HEK293 (cell line): ENCODE data around the gene MYH16.
"Not testable (repeated sequence)": the region's sequence is repeated elsewhere in the genome, so short reads cannot be mapped to it uniquely, and the experiment has no call there.

Source experiments
- CTCF ChIA-PET: fragments of 350-600 bp; formaldehyde crosslinking; extraction: SDS; loops from one replicate; lab custom pipeline; 2021; ENCODE audit warnings: antibody characterized with exemption; lab: Yijun Ruan, JAX
- POLR2A ChIA-PET: fragments of 300-600 bp; formaldehyde crosslinking; extraction: SDS; loops from one replicate; lab custom pipeline; 2020; ENCODE audit warnings: antibody characterized with exemption, inconsistent platforms; lab: Yijun Ruan, JAX
- H3K27ac ChIP-seq: fragments of 200-500 bp; sonication (Bioruptor generic); 2 replicates; pipeline ENCODE4 v1.5.1; 2014; ENCODE audit warnings: low read depth, low read length, control low read depth, inconsistent platforms; ENCODE audit errors: extremely low read depth
- H3K36me3 ChIP-seq, 2 experiments: fragments of 200-500 bp in 1 of 2; sonication (Bioruptor generic) in 1 of 2; 1 replicate in 1 of 2; 2 replicates in 1 of 2; pipeline ENCODE4 v1.5.1; 2014 to 2017; ENCODE audit warnings: inconsistent platforms in 2 of 2, low read length in 2 of 2; ENCODE audit not compliant: control insufficient read depth in 2 of 2, insufficient read depth in 1 of 2
- H3K4me1 ChIP-seq: fragments of 200-500 bp; sonication (Bioruptor generic); 2 replicates; pipeline ENCODE4 v1.5.1; 2014; ENCODE audit warnings: mild to moderate bottlenecking, low read length, inconsistent platforms; ENCODE audit not compliant: control insufficient read depth, insufficient read depth
- H3K4me3 ChIP-seq: 2 replicates; pipeline ENCODE4 v1.5.1; 2011; ENCODE audit warnings: low read depth, mild to moderate bottlenecking, control low read depth, low read length, moderate library complexity
- H3K9me3 ChIP-seq: fragments of 200-500 bp; sonication (Bioruptor generic); 2 replicates; pipeline ENCODE4 v1.5.1; 2014; ENCODE audit warnings: low read depth, low read length, inconsistent platforms; ENCODE audit not compliant: control insufficient read depth, insufficient read depth
- KLF16 ChIP-seq: fragments of 450-650 bp; formaldehyde crosslinking; IDR thresholded peaks from 2 replicates; pipeline ENCODE4 v1.5.1; 2017; ENCODE audit warnings: missing biosample characterization, missing genetic modification characterization
- SP2 ChIP-seq: fragments of 450-650 bp; formaldehyde crosslinking; IDR thresholded peaks from 2 replicates; pipeline ENCODE4 v1.5.1; 2016; ENCODE audit warnings: missing biosample characterization, missing genetic modification characterization
- SP3 ChIP-seq: fragments of 450-650 bp; formaldehyde crosslinking; IDR thresholded peaks from 2 replicates; pipeline ENCODE4 v1.5.1; 2016; ENCODE audit warnings: missing biosample characterization, missing genetic modification characterization
- ZNF121 ChIP-seq: fragments of 450-650 bp; formaldehyde crosslinking; IDR thresholded peaks from 2 replicates; pipeline ENCODE4 v1.5.1; 2016; ENCODE audit warnings: missing biosample characterization, missing genetic modification characterization
- ZNF335 ChIP-seq: fragments of 450-650 bp; formaldehyde crosslinking; conservative IDR thresholded peaks from 2 replicates; pipeline ENCODE4 v1.5.1; 2016; ENCODE audit warnings: missing biosample characterization, missing genetic modification characterization
- ZNF626 ChIP-seq: fragments of 450-650 bp; sonication (Bioruptor Pico); formaldehyde crosslinking; IDR thresholded peaks from 2 replicates; pipeline ENCODE4 v1.5.1; 2018; ENCODE audit warnings: missing biosample characterization, missing genetic modification characterization, inconsistent platforms
- TF ChIP-seq, protein P1 (sequence below): fragments of 450-650 bp; formaldehyde crosslinking; IDR thresholded peaks from 2 replicates; pipeline ENCODE4 v1.5.1; 2016; ENCODE audit warnings: missing biosample characterization, missing genetic modification characterization
- TF ChIP-seq, protein P2 (sequence below): fragments of 450-650 bp; formaldehyde crosslinking; conservative IDR thresholded peaks from 2 replicates; pipeline ENCODE4 v1.5.1; 2016; ENCODE audit warnings: low read depth, missing biosample characterization, missing genetic modification characterization
- TF ChIP-seq, protein P3 (sequence below): fragments of 450-650 bp; formaldehyde crosslinking; IDR thresholded peaks from 2 replicates; pipeline ENCODE4 v1.5.1; 2016; ENCODE audit warnings: missing biosample characterization, missing genetic modification characterization
- TF ChIP-seq, protein P4 (sequence below): fragments of 450-650 bp; formaldehyde crosslinking; IDR thresholded peaks from 2 replicates; pipeline ENCODE4 v1.5.1; 2016; ENCODE audit warnings: missing biosample characterization, missing genetic modification characterization

Gene MYH16

DNA sequence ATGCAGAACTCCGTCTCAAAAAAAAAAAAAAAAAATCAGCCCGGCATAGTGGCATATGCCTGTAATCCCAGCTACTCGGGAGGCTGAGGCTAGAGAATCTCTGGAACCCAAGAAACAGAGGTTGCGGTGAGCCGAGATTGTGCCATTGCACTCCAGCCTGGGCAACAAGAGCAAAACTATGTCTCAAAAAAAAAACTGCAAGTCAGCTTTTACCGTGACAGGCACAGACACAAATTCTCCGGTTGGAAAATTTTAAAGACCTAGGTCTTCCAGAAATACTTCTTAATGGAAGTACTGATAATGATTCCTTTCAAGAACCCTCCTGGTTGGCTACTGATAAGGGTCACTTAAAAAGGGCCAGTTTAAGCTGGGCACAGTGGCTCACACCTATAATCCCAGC is 82.5 kb downstream of the MYH16 start:
- POLR2A ChIA-PET: no interaction called here
- no peak overlapping the region for H3K27ac ChIP-seq
- no peak overlapping the region for H3K4me3 ChIP-seq
- H3K36me3 ChIP-seq: peaks cover 43 to 67% of the 10 kb centered on the region in 2 experiments
- no peaks in the 10 kb centered on the region for H3K4me1 ChIP-seq
- no peaks in the 10 kb centered on the region for H3K9me3 ChIP-seq
- CTCF ChIA-PET: no interaction called here
- TF ChIP-seq, protein P1, sequence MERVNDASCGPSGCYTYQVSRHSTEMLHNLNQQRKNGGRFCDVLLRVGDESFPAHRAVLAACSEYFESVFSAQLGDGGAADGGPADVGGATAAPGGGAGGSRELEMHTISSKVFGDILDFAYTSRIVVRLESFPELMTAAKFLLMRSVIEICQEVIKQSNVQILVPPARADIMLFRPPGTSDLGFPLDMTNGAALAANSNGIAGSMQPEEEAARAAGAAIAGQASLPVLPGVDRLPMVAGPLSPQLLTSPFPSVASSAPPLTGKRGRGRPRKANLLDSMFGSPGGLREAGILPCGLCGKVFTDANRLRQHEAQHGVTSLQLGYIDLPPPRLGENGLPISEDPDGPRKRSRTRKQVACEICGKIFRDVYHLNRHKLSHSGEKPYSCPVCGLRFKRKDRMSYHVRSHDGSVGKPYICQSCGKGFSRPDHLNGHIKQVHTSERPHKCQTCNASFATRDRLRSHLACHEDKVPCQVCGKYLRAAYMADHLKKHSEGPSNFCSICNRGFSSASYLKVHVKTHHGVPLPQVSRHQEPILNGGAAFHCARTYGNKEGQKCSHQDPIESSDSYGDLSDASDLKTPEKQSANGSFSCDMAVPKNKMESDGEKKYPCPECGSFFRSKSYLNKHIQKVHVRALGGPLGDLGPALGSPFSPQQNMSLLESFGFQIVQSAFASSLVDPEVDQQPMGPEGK (tag by site-specific recombination): no peak
- no peak for TF ChIP-seq ZNF626 (tag by site-specific recombination)
- TF ChIP-seq, protein P2, sequence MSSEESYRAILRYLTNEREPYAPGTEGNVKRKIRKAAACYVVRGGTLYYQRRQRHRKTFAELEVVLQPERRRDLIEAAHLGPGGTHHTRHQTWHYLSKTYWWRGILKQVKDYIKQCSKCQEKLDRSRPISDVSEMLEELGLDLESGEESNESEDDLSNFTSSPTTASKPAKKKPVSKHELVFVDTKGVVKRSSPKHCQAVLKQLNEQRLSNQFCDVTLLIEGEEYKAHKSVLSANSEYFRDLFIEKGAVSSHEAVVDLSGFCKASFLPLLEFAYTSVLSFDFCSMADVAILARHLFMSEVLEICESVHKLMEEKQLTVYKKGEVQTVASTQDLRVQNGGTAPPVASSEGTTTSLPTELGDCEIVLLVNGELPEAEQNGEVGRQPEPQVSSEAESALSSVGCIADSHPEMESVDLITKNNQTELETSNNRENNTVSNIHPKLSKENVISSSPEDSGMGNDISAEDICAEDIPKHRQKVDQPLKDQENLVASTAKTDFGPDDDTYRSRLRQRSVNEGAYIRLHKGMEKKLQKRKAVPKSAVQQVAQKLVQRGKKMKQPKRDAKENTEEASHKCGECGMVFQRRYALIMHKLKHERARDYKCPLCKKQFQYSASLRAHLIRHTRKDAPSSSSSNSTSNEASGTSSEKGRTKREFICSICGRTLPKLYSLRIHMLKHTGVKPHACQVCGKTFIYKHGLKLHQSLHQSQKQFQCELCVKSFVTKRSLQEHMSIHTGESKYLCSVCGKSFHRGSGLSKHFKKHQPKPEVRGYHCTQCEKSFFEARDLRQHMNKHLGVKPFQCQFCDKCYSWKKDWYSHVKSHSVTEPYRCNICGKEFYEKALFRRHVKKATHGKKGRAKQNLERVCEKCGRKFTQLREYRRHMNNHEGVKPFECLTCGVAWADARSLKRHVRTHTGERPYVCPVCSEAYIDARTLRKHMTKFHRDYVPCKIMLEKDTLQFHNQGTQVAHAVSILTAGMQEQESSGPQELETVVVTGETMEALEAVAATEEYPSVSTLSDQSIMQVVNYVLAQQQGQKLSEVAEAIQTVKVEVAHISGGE (tag by site-specific recombination): no peak
- TF ChIP-seq SP3 (tag by site-specific recombination): no peak
- no peak for TF ChIP-seq KLF16 (tag by site-specific recombination)
- no peak for TF ChIP-seq ZNF121 (tag by site-specific recombination)
- TF ChIP-seq, protein P3, sequence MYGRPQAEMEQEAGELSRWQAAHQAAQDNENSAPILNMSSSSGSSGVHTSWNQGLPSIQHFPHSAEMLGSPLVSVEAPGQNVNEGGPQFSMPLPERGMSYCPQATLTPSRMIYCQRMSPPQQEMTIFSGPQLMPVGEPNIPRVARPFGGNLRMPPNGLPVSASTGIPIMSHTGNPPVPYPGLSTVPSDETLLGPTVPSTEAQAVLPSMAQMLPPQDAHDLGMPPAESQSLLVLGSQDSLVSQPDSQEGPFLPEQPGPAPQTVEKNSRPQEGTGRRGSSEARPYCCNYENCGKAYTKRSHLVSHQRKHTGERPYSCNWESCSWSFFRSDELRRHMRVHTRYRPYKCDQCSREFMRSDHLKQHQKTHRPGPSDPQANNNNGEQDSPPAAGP (tag by site-specific recombination): no peak
- no peak for TF ChIP-seq ZNF335 (tag by site-specific recombination)

DNA sequence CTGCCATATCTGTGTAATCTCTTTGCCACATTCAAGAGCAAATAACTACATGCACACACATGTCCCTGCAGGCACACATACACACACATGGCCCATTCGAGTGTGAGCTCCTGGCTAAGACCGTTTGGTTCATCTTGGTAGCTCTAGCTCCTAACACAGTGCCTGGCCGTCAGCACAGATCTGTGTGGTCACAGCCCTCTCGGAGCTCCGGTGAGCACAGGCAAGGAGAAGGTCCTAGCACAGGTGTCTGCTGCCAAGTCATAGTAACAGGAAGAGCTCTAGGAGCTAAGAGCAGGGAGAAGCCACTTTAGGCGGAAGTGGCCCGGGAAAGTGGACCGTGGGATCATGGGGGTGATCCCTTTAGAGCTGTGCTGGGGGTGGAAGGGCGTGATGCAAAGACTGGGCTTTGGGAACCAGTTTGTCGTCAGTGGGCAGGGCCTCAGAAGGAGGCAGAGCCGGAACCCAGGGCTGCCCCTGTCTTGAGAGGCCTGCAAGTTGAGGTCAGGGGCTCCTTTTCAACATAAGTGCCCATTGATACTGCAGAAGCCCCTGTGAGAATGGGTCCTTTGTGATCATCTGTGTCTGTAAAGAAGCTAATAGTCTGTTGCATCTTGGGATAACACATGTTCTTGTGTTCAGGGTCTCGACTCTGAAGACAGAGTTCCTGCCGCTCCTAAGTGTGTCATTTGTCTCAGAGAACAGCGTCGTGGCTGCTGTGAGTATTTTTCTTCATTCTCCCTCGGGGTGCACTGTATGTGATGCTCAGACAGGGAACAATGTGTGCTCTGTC is 85.3 kb downstream of the MYH16 start:
- CTCF ChIA-PET: no interaction called here
- TF ChIP-seq, protein P4, sequence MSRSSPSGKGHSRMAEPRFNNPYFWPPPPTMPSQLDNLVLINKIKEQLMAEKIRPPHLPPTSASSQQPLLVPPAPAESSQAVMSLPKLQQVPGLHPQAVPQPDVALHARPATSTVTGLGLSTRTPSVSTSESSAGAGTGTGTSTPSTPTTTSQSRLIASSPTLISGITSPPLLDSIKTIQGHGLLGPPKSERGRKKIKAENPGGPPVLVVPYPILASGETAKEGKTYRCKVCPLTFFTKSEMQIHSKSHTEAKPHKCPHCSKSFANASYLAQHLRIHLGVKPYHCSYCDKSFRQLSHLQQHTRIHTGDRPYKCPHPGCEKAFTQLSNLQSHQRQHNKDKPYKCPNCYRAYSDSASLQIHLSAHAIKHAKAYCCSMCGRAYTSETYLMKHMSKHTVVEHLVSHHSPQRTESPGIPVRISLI (tag by site-specific recombination): 0 out of 2 replicates have a peak, but pooled peaks have one; percentile 28
- TF ChIP-seq SP2: no peak
- POLR2A ChIA-PET: no interaction called here
- Histone ChIP-seq H3K36me3 (peaks cover 28 to 68% of the 10 kb centered on the region in 2 experiments; a peak in 2 of 3 replicates), H3K4me1 (no peaks in the 10 kb centered on the region), H3K9me3 (no peaks in the 10 kb centered on the region), H3K27ac (no peak overlapping the region), H3K4me3 (no peak overlapping the region)

DNA sequence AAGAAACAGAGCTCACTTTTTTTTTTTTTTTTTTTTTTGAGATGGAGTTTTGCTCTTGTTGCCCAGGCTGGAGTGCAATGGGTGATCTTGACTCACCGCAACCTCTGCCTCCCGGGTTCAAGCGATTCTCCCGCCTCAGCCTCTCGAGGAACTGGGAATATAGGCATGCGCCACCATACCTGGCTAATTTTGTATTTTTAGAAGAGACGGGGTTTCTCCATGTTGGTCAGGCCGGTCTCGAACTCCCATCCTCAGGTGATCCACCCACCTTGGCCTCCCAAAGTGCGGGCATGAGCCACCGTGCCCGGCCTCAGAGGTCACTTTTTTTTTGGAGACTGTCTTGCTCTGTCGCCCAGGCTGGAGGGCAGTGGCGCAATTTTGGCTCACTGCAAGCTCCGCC is 85.9 kb downstream of the MYH16 start:
- H3K27ac ChIP-seq, CTCF ChIA-PET, H3K9me3 ChIP-seq, H3K4me3 ChIP-seq, H3K4me1 ChIP-seq, POLR2A ChIA-PET: not testable (repeated sequence)
- H3K36me3 ChIP-seq: peaks cover 29 to 75% of the 10 kb centered on the region in 2 experiments
